Measurements from ENCODE around the gene SLCO2A1. TPM values are rescaled to one million over a fixed set of nuclear protein-coding genes. Genes with fewer than 3 reads are reported as not detected.

Gene SLCO2A1
- total and polyA plus RNA-seq, 2 experiments from 2014 or later: 0.22 to 4.8 TPM

- H2AFZ ChIP-seq: no peak overlapping the region
- in situ Hi-C loops (cut with MboI): no loop called here
- no peak overlapping the region for H3K27ac ChIP-seq
- no peak overlapping the region for H3K9ac ChIP-seq
- 89 to 92% methylated on average over 7 of the region's 7 CpGs for WGBS, 2 experiments (ENCODE audit: low coverage in 1 of 2, low lambda C conversion rate in 2 of 2, missing lambda C conversion rate in 2 of 2)
- peaks cover 21% of the 10 kb centered on the region for H3K4me1 ChIP-seq (ENCODE audit: insufficient read depth)
- H3K79me2 ChIP-seq (ENCODE audit: insufficient read depth): no peaks in the 10 kb centered on the region
- TF ChIP-seq EZH2 (IDR thresholded peaks at IDR 0.05; ENCODE audit: insufficient read depth, poor library complexity, severe bottlenecking) (no peak), EZH2phosphoT487 (IDR thresholded peaks at IDR 0.05; ENCODE audit: insufficient read depth, low read depth) (no peak)
- no peak for DNase-seq
- H3F3A ChIP-seq (ENCODE audit: insufficient read depth): no peaks in the 10 kb centered on the region
- no peaks in the 10 kb centered on the region for H3K9me2 ChIP-seq (ENCODE audit: insufficient read depth)
- H4K20me1 ChIP-seq (ENCODE audit: insufficient read depth): no peaks in the 10 kb centered on the region
- H3K36me3 ChIP-seq (ENCODE audit: low read depth): no peaks in the 10 kb centered on the region
- H3K4me2 ChIP-seq (ENCODE audit: unreplicated experiment): no peak overlapping the region
- H3K4me3 ChIP-seq: no peak overlapping the region
- no peaks in the 10 kb centered on the region for H3K27me3 ChIP-seq (replicated peaks; ENCODE audit: insufficient read depth)
- no peaks in the 10 kb centered on the region for H3K9me3 ChIP-seq (ENCODE audit: low read depth)
Observed at GRCh38 chr3:134056464-134056891, 26.8 kb upstream of the SLCO2A1 start.

GRCh38 chr3:134055661-134056060, 25.9 kb upstream of the SLCO2A1 start:
- TF ChIP-seq EZH2phosphoT487 (IDR thresholded peaks at IDR 0.05; ENCODE audit: insufficient read depth, low read depth): no peak
- TF ChIP-seq EZH2 (IDR thresholded peaks at IDR 0.05; ENCODE audit: insufficient read depth, poor library complexity, severe bottlenecking): no peak
- no peak for DNase-seq
- Histone ChIP-seq H3K9ac (no peak overlapping the region), H2AFZ (no peak overlapping the region), H3K36me3 (ENCODE audit: low read depth) (no peaks in the 10 kb centered on the region), H3K27me3 (replicated peaks; ENCODE audit: insufficient read depth) (no peaks in the 10 kb centered on the region), H3K4me3 (no peak overlapping the region), H3K9me3 (ENCODE audit: low read depth) (no peaks in the 10 kb centered on the region), H3K4me1 (ENCODE audit: insufficient read depth) (peaks cover 19% of the 10 kb centered on the region), H3K4me2 (ENCODE audit: unreplicated experiment) (no peak overlapping the region), H3K79me2 (ENCODE audit: insufficient read depth) (no peaks in the 10 kb centered on the region), H4K20me1 (ENCODE audit: insufficient read depth) (no peaks in the 10 kb centered on the region), H3F3A (ENCODE audit: insufficient read depth) (no peaks in the 10 kb centered on the region), H3K27ac (no peak overlapping the region), H3K9me2 (ENCODE audit: insufficient read depth) (no peaks in the 10 kb centered on the region)
- 78 to 83% methylated on average over 5 to 6 of the region's 7 CpGs for WGBS, 2 experiments (ENCODE audit: low coverage in 1 of 2, low lambda C conversion rate in 2 of 2, missing lambda C conversion rate in 2 of 2)
- in situ Hi-C loops (cut with MboI): no loop called here

- Histone ChIP-seq H2AFZ (no peak overlapping the region), H3K4me3 (no peak overlapping the region), H3K27ac (no peak overlapping the region), H3K4me2 (ENCODE audit: unreplicated experiment) (no peak overlapping the region), H3K9me3 (ENCODE audit: low read depth) (no peaks in the 10 kb centered on the region), H3K4me1 (ENCODE audit: insufficient read depth) (peaks cover 11% of the 10 kb centered on the region), H3K79me2 (ENCODE audit: insufficient read depth) (no peaks in the 10 kb centered on the region), H3K36me3 (ENCODE audit: low read depth) (no peaks in the 10 kb centered on the region), H4K20me1 (ENCODE audit: insufficient read depth) (no peaks in the 10 kb centered on the region), H3F3A (ENCODE audit: insufficient read depth) (no peaks in the 10 kb centered on the region), H3K9ac (no peak overlapping the region), H3K9me2 (ENCODE audit: insufficient read depth) (no peaks in the 10 kb centered on the region), H3K27me3 (replicated peaks; ENCODE audit: insufficient read depth) (no peaks in the 10 kb centered on the region)
- DNase-seq: no peak
- TF ChIP-seq EZH2 (IDR thresholded peaks at IDR 0.05; ENCODE audit: insufficient read depth, poor library complexity, severe bottlenecking): no peak
- TF ChIP-seq EZH2phosphoT487 (IDR thresholded peaks at IDR 0.05; ENCODE audit: insufficient read depth, low read depth): no peak
- WGBS, 2 experiments (ENCODE audit: low coverage in 1 of 2, low lambda C conversion rate in 2 of 2, missing lambda C conversion rate in 2 of 2): 90 to 92% methylated on average over 3 of the region's 3 CpGs
- in situ Hi-C loops (cut with MboI): no loop called here
Observed at GRCh38 chr3:134054881-134055280, 25.2 kb upstream of the SLCO2A1 start.

- 73 to 82% methylated on average over 5 of the region's 5 CpGs for WGBS, 2 experiments (ENCODE audit: low coverage in 1 of 2, low lambda C conversion rate in 2 of 2, missing lambda C conversion rate in 2 of 2)
- no peaks in the 10 kb centered on the region for H3K9me3 ChIP-seq (ENCODE audit: low read depth)
- H3K9me2 ChIP-seq (ENCODE audit: insufficient read depth): no peaks in the 10 kb centered on the region
- no peak for TF ChIP-seq EZH2 (IDR thresholded peaks at IDR 0.05; ENCODE audit: insufficient read depth, poor library complexity, severe bottlenecking)
- TF ChIP-seq EZH2phosphoT487 (IDR thresholded peaks at IDR 0.05; ENCODE audit: insufficient read depth, low read depth): no peak
- no peaks in the 10 kb centered on the region for H3K79me2 ChIP-seq (ENCODE audit: insufficient read depth)
- H3K4me1 ChIP-seq (ENCODE audit: insufficient read depth): peaks cover 7% of the 10 kb centered on the region; the same call in 1 of the 2 replicates
- no peaks in the 10 kb centered on the region for H3F3A ChIP-seq (ENCODE audit: insufficient read depth)
- in situ Hi-C loops (cut with MboI): no loop called here
- no peak overlapping the region for H2AFZ ChIP-seq
- H3K36me3 ChIP-seq (ENCODE audit: low read depth): no peaks in the 10 kb centered on the region
- H3K9ac ChIP-seq: no peak overlapping the region
- H3K4me3 ChIP-seq: no peak overlapping the region
- H3K27me3 ChIP-seq (replicated peaks; ENCODE audit: insufficient read depth): no peaks in the 10 kb centered on the region
- no peak overlapping the region for H3K27ac ChIP-seq
- H4K20me1 ChIP-seq (ENCODE audit: insufficient read depth): no peaks in the 10 kb centered on the region
- H3K4me2 ChIP-seq (ENCODE audit: unreplicated experiment): no peak overlapping the region
- peak; percentile 39 for DNase-seq
Observed at GRCh38 chr3:134054231-134054630, 24.5 kb upstream of the SLCO2A1 start.

GRCh38 chr3:134052370-134052769, 22.6 kb upstream of the SLCO2A1 start:
- Histone ChIP-seq H3K4me3 (no peak overlapping the region), H3K9me2 (ENCODE audit: insufficient read depth) (no peaks in the 10 kb centered on the region), H3K27ac (no peak overlapping the region), H3K9me3 (ENCODE audit: low read depth) (no peaks in the 10 kb centered on the region), H3K4me1 (ENCODE audit: insufficient read depth) (peaks cover 5% of the 10 kb centered on the region; the same call in 1 of the 2 replicates), H3K9ac (no peak overlapping the region), H3K4me2 (ENCODE audit: unreplicated experiment) (no peak overlapping the region), H3K27me3 (replicated peaks; ENCODE audit: insufficient read depth) (no peaks in the 10 kb centered on the region), H3K36me3 (ENCODE audit: low read depth) (no peaks in the 10 kb centered on the region), H3K79me2 (ENCODE audit: insufficient read depth) (no peaks in the 10 kb centered on the region), H3F3A (ENCODE audit: insufficient read depth) (no peaks in the 10 kb centered on the region), H4K20me1 (ENCODE audit: insufficient read depth) (no peaks in the 10 kb centered on the region), H2AFZ (no peak overlapping the region)
- in situ Hi-C loops (cut with MboI): no loop called here
- 66 to 76% methylated on average over 4 of the region's 4 CpGs for WGBS, 2 experiments (ENCODE audit: low coverage in 1 of 2, low lambda C conversion rate in 2 of 2, missing lambda C conversion rate in 2 of 2)
- no peak for DNase-seq
- no peak for TF ChIP-seq EZH2 (IDR thresholded peaks at IDR 0.05; ENCODE audit: insufficient read depth, poor library complexity, severe bottlenecking)
- no peak for TF ChIP-seq EZH2phosphoT487 (IDR thresholded peaks at IDR 0.05; ENCODE audit: insufficient read depth, low read depth)

Measured in GM23248 (cell line).